GM21529 (cell line): ENCODE results near the gene FNDC8.
"Not testable (repeated sequence)": the region's sequence is repeated elsewhere in the genome, so short reads cannot be mapped to it uniquely, and the experiment has no call there.

Source experiments
- ATAC-seq: cut with Tn5 transposase; IDR thresholded peaks from one replicate; pipeline ENCODE4 v1.9.1; 2021; ENCODE audit not compliant: unreplicated experiment

Gene FNDC8

DNA sequence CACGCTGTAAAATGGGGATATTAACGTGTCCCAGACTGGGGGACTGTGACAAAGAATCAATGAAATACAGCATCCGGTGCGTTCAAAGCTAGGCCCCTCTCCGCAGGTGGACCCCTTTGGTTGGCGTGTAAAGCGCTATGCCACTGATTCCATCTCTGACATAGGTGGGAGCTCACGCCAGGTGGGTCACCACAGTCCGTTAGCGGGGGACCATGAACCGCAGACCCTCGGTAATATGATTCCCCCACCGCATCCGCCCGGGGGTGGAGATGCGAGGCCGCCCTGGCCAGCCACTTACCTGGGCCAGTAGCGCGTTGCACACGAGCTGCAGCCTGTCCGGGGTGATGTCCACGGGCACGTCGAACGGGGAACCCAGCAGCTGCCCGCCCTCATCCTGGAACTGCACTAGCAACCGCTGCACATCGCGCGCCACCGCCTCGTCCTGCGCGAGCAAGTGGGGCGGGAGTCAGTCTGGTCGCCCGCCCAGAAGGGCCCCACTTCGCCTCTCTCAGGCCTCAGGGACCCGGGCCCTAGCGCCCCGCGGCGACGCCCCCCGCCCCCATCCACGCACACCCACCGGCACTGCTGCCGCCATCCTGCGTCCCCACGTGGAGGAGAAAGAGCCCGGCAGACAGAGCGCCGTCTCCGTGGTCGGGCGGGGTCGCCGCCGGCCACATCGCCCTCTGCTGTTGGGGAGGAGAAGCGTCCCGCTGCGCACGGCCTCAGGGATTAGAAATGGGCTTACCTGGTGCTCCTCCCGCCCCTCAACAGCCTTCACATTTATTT lies 20.5 kb downstream of the FNDC8 start, which contains the start of gene NLE1:
NLE1 (minus strand) TSS at position 623 of the 786 bp plus-strand sequence; CDS start at position 595, 28 bp downstream.
- ATAC-seq = peak; percentile 88

GRCh38 chr17:35142467-35142796 lies 21.0 kb downstream of the FNDC8 start:
- no peak for ATAC-seq

GRCh38 chr17:35144840-35145239 lies 23.4 kb downstream of the FNDC8 start:
- ATAC-seq = no peak

DNA sequence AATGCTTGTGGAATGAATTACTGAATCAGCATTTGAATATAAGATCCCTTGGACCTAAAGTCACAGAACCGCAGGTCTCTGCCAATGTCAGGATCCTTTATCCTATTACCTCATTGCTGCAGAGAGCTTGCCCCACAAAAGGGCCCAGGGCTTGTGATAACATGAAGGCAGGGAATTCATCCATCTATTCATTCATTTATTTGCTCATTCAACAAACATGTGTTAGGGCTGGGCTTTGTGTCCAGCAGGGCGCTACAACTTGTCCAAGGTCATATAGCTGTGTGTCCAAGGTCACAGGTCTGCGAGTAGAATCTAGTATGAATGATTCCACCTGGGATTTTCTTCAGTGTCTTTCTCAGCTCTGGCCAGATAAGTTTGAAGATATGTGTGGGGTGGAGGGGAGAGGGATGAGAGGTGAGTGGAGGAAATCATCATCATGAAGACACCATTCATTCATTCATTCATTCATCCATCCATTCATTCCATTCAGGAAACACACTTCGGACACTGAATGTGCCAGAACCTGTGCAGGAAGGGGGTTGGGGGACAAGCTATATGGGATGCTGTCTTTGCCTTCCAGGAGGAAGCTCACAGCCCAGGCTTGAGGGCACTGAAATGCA lies 24.9 kb downstream of the FNDC8 start:
- ATAC-seq = no peak

GRCh38 chr17:35147375-35147905 lies 26.0 kb downstream of the FNDC8 start, which contains the start of gene UNC45B:
TSS of gene UNC45B (plus strand) at chr17:35147817. CDS start at chr17:35148264, 447 bp downstream.
- no peak for ATAC-seq

DNA sequence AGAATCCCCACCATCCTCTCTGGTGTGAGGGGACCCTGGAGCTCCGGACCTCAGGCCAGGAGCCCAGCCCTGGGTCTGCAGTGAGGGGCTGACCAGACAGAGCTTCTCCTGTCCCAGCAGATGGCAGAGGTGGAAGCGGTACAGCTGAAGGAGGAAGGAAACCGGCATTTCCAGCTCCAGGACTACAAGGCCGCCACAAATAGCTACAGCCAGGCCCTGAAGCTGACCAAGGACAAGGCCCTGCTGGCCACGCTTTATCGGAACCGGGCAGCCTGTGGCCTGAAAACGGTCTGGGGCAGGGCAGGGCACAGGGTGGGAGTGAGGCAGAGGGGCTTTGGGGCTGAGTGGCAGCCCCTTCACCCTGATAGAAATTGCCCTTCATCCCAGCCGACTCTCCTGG lies 26.7 kb downstream of the FNDC8 start:
- ATAC-seq = no peak

DNA sequence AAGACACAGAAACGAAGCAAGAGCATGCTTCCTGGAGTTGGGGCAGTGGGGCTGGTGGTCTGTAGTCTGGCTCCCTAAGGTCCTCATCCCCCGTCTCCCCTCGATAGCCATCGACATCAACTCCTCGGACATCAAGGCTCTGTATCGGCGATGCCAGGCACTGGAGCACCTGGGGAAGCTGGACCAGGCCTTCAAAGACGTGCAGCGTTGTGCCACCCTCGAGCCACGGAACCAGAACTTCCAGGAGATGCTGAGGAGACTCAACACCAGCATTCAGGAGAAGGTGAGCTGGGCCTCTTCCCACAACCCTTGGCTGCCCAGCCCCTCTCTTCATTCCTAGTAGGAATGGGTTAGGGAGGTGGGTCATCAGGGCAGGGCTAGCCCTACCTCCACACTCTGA lies 28.5 kb downstream of the FNDC8 start:
- ATAC-seq = no peak

DNA sequence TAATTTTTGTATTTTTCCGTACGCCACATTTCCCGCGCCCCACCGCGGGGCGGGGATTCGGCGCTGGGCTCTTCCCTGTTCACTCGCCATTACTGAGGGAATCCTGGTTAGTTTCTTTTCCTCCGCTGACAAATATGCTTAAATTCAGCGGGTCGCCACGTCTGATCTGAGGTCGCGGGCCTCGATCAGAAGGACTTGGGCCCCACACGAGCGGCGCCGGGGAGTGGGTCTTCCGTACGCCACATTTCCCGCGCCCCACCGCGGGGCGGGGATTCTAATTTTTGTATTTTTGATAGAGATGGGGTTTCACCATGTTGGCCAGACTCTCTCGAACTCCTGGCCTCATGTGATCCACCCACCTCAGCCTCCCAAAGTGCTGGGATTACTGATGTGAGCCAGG lies 29.7 kb downstream of the FNDC8 start:
- ATAC-seq = not testable (repeated sequence)

DNA sequence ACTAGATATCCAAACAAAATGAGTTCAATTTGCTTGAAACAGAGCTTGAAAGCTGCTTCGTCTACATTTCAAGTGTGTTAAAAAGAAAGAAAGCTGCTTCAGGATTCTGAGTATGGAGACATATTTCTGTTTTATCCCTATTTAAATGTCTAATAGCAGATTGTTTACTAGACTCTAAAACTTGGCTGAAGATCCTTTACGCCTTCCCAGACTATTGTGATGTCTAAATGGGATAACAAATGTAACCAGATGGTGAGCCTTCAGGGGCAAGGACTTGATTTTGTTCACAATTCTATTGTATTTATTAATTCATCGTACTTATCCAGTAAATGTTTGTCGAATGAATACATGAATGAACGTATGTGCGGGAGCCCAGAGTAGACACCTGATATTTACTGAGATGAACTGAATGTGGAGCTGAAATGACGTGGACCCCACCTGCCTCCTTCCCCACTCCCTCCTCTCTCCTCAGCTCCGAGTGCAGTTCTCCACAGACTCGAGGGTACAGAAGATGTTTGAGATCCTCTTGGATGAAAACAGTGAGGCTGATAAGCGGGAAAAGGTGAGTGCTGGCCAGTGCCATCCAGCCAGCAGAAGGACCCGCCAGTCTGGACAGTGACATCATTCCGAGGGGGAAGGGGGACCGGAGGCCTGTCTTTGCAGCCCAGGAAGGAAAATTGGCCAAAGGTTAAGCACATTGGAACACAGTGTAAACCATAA lies 31.2 kb downstream of the FNDC8 start:
- no peak for ATAC-seq

DNA sequence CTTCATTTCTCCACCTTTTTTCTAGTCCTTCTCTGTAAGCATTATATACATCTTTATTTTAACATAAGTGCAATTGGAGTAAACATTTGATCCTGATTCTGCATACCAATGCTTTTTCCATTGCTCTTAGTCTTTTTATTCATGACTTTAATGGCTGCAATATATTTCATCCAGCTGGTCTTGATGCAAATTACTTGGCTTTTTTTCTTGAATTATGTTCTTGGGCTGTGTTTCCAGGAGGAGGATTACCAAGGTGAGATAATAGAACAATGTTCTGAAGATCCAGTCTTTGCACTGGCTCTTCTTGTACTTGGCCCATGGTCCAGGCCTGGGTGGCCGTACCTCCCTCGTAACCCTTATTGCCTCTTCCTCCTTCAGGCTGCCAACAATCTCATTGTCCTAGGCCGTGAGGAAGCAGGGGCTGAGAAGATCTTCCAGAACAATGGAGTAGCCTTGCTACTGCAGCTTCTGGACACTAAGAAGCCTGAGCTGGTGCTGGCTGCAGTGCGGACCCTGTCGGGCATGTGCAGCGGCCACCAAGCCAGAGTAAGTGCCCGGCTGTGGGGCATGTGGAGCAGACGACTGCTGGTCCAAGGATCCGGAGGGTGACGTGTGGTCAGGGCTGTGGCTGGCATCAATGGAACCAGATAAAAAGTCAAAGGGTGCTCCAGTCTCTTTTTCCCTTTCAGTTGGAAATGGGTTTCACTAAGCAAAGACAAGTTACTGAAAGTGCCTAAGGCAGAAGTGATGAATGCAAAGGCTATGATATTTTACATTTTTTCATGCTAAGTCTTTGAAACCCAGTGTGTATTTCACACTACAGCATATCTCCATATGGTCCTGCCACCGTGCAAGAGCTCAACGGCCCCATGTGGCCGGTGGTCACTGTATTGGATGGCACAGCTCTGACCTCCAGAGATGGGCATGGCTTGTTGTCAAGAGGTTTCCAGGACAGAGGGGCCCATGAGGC lies 33.1 kb downstream of the FNDC8 start:
- ATAC-seq = no peak

- ATAC-seq = no peak
Observed at GRCh38 chr17:35155246-35155645, 33.8 kb downstream of the FNDC8 start.

GRCh38 chr17:35159940-35160339 lies 38.5 kb downstream of the FNDC8 start:
- no peak for ATAC-seq

- no peak for ATAC-seq
Observed at GRCh38 chr17:35160354-35161201, 39.2 kb downstream of the FNDC8 start.

GRCh38 chr17:35161281-35161761 lies 39.9 kb downstream of the FNDC8 start:
- ATAC-seq = no peak

DNA sequence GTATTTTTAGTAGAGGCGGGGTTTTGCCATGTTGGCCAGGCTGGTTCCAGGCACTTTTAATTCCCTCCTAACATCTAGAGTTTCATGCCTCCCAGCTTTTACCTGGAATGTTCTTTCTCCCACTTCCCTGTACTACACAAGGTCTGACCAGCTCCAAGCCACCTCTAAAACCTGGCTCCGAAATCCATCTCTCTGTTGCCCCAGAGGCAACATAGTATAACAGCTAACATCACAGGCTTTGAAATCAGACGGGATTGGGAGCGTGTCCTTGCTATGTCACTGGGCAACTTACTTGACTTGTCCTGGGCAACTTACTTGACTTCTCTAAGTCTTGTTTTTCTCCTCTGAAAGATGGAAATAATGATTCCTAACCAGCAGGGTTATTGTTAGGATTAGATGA lies 41.3 kb downstream of the FNDC8 start:
- no peak for ATAC-seq

DNA sequence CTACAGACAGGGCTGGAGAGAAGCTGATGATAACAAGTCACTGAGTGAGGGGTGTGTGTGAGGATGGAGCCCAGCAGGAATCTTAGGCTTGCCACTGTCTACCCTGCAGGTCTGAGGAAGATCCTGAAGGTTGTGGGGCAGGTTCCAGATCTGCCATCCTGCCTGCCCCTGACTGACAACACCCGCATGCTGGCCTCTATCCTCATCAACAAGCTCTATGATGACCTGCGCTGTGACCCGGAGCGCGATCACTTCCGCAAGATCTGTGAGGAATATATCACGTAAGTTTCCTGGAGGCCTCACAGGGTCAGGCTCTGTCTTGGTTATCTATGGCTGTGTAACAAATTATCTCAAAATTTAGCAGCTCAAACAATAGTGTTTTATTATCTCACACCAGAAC lies 42.5 kb downstream of the FNDC8 start:
- no peak for ATAC-seq

DNA sequence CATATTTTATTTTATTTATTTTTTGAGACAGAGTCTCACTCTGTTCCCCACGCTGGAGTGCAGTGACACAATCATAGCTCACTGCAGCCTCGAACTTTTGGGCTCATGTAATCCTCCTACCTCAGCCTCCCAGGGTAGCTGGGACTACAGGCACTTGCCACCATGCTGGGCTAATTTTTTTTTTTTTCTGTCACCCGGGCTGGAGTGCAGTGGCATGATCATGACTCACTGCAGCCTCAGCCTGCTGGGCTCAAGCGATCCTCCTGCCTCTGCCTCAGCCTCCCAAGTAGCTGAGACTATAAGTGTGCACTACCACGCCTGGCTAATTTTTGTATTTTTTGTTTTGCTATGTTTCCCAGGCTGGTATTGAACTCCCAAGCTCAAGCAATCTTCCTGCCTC lies 43.3 kb downstream of the FNDC8 start:
- ATAC-seq = no peak

DNA sequence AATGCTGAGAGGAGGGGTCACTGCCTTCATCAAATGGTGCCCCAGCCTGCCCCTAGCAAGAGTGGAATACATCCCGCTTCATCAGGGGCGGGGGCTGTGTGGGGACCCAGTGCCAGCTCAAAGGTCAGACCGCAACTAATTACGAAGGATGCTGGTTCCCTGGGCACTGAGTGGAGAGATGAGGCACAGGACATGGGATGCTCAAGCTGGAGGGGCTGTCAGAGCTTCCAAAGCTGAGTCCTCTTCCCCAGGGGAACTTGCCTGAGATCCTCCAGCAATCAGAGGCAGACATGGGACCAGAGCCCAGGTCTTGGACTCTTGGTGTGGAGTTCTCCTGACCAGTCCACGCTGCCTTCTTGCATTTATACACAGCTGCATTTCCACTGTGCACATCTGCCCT lies 45.1 kb downstream of the FNDC8 start:
- ATAC-seq = no peak

DNA sequence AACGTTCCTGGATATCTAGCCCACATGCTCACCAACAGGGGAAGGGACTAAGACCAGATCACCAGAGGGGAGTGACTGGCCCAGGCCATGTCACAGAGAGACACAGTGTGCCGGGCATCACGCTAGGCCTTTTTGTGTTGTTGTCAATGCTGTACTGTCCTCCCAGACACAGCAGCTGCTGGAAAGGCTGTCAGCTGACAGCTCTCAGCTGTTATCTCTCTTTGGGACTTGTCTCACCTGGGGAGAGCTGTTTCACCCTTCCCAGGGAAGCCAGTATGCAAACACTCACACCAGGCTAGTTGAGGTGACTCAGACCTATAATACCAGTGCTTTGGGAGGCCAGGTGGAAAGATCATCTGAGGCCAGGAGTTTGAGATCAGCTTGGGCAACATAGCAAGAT lies 45.6 kb downstream of the FNDC8 start:
- no peak for ATAC-seq
